GM18505 (cell line): Measurements from ENCODE around the gene DVL1.

Source experiments
- ATAC-seq: cut with Tn5 transposase; IDR thresholded peaks from one replicate; pipeline ENCODE4 v1.9.1; 2021; ENCODE audit not compliant: unreplicated experiment
- POLR2A ChIP-seq: IDR thresholded peaks from 4 replicates; pipeline ENCODE4 v1.6.1; 2011; ENCODE audit warnings: borderline replicate concordance; ENCODE audit not compliant: insufficient read depth, insufficient read length; ENCODE audit errors: extremely low read depth

The DVL1 gene

GRCh38 chr1:1307923-1308755, 41.1 kb downstream of the DVL1 start, which contains the start of the genes ACAP3 and PUSL1:
Gene ACAP3 (minus strand): TSS chr1:1307930. CDS start chr1:1307815, 115 bp downstream.
Gene PUSL1 (plus strand): TSS chr1:1308597. CDS start chr1:1308644, 47 bp downstream.
- TF ChIP-seq POLR2A, result peak; percentile 59
- ATAC-seq, result peak; percentile 52

GRCh38 chr1:1307261-1307922, 41.8 kb downstream of the DVL1 start:
- ATAC-seq, result peak; percentile 2
- TF ChIP-seq POLR2A, result no peak

- no peak for ATAC-seq
- TF ChIP-seq POLR2A, result no peak
Measured at GRCh38 chr1:1306661-1307260, 42.5 kb downstream of the DVL1 start.

- TF ChIP-seq POLR2A, result no peak
- ATAC-seq, result no peak
Measured at GRCh38 chr1:1306070-1306660, 43.1 kb downstream of the DVL1 start.

- ATAC-seq, result no peak
- no peak for TF ChIP-seq POLR2A
Measured at GRCh38 chr1:1305300-1306069, 43.7 kb downstream of the DVL1 start.

GRCh38 chr1:1304331-1305299, 44.6 kb downstream of the DVL1 start:
- TF ChIP-seq POLR2A, result no peak
- no peak for ATAC-seq

GRCh38 chr1:1303736-1304135, 45.5 kb downstream of the DVL1 start:
- ATAC-seq, result no peak
- TF ChIP-seq POLR2A, result no peak

GRCh38 chr1:1302951-1303509, 46.2 kb downstream of the DVL1 start:
- no peak for ATAC-seq
- no peak for TF ChIP-seq POLR2A

GRCh38 chr1:1302006-1302430, 47.2 kb downstream of the DVL1 start:
- no peak for TF ChIP-seq POLR2A
- no peak for ATAC-seq

- no peak for ATAC-seq
- no peak for TF ChIP-seq POLR2A
Measured at GRCh38 chr1:1300352-1300739, 48.9 kb downstream of the DVL1 start.

GRCh38 chr1:1299686-1300351, 49.4 kb downstream of the DVL1 start:
- no peak for ATAC-seq

More at GRCh38 chr1:1299686-1300351, 49.4 kb downstream of the DVL1 start:
- TF ChIP-seq POLR2A, result no peak
